Right forelimb (tissue), 1 donor: Measurements from ENCODE around the gene PLD5.
"Not testable (repeated sequence)": the region's sequence is repeated elsewhere in the genome, so short reads cannot be mapped to it uniquely, and the experiment has no call there.

Experiments
- DNase-seq: peaks from one replicate; pipeline ENCODE4 v3.0.0-alpha.2; 2018

The PLD5 gene

GRCh38 chr1:242264419-242264818, 260.1 kb downstream of the PLD5 start:
- DNase-seq = not testable (repeated sequence)

GRCh38 chr1:242245255-242245654, 279.2 kb downstream of the PLD5 start:
- DNase-seq = no peak

GRCh38 chr1:242243472-242243871, 281.0 kb downstream of the PLD5 start:
- no peak for DNase-seq

GRCh38 chr1:242242983-242243382, 281.5 kb downstream of the PLD5 start:
- no peak for DNase-seq

- DNase-seq = no peak
Observed at GRCh38 chr1:242241936-242242335, 282.6 kb downstream of the PLD5 start.

- no peak for DNase-seq
Observed at GRCh38 chr1:242240691-242241090, 283.8 kb downstream of the PLD5 start.

GRCh38 chr1:242240077-242240476, 284.4 kb downstream of the PLD5 start:
- DNase-seq = no peak

GRCh38 chr1:242239398-242239797, 285.1 kb downstream of the PLD5 start:
- no peak for DNase-seq

GRCh38 chr1:242237051-242237450, 287.4 kb downstream of the PLD5 start:
- DNase-seq = no peak

- DNase-seq = no peak
Observed at GRCh38 chr1:242228991-242229390, 295.5 kb downstream of the PLD5 start.

- DNase-seq = no peak
Observed at GRCh38 chr1:242225767-242226573, 298.5 kb downstream of the PLD5 start.

GRCh38 chr1:242224878-242225766, 299.4 kb downstream of the PLD5 start:
- not testable (repeated sequence) for DNase-seq

- DNase-seq = no peak
Observed at GRCh38 chr1:242224461-242224860, 300.0 kb downstream of the PLD5 start.

GRCh38 chr1:242219905-242220304, 304.6 kb downstream of the PLD5 start:
- DNase-seq = no peak

GRCh38 chr1:242219298-242219901, 305.1 kb downstream of the PLD5 start:
- DNase-seq = no peak

- DNase-seq = no peak
Observed at GRCh38 chr1:242216368-242216767, 308.1 kb downstream of the PLD5 start.

- DNase-seq = not testable (repeated sequence)
Observed at GRCh38 chr1:242214455-242214854, 310.0 kb downstream of the PLD5 start.

- DNase-seq = not testable (repeated sequence)
Observed at GRCh38 chr1:242212961-242213360, 311.5 kb downstream of the PLD5 start.

GRCh38 chr1:242212401-242212800, 312.1 kb downstream of the PLD5 start:
- DNase-seq = no peak

GRCh38 chr1:242211254-242212022, 313.1 kb downstream of the PLD5 start:
- no peak for DNase-seq

GRCh38 chr1:242210316-242210715, 314.2 kb downstream of the PLD5 start:
- DNase-seq = not testable (repeated sequence)

GRCh38 chr1:242209063-242209462, 315.4 kb downstream of the PLD5 start:
- DNase-seq = no peak

- DNase-seq = no peak
Observed at GRCh38 chr1:242208021-242208420, 316.5 kb downstream of the PLD5 start.
